HCT116 (cell line): Measurements from ENCODE around the gene CASK.

Source experiments
- CTCF ChIP-seq, 3 experiments: fragments of 200-600 bp in 1 of 3; sonication (generic) in 1 of 3; IDR thresholded peaks in 2 of 3; conservative IDR thresholded peaks in 1 of 3; 2 replicates each; pipeline ENCODE4 v1.5.1; 2012 to 2017; ENCODE audit warnings: low read depth in 2 of 3, low read length in 2 of 3, antibody characterized with exemption in 1 of 3, borderline replicate concordance in 1 of 3, control low read depth in 1 of 3, mild to moderate bottlenecking in 1 of 3, mixed read lengths in 1 of 3, mixed run types in 1 of 3, moderate library complexity in 1 of 3; ENCODE audit not compliant: insufficient read depth in 1 of 3
- EZH2phosphoT487 ChIP-seq: fragments of 200-600 bp; IDR thresholded peaks from 2 replicates; pipeline ENCODE4 v1.6.1; 2018; ENCODE audit warnings: antibody characterized with exemption, borderline replicate concordance
- FOSL1 ChIP-seq: IDR thresholded peaks from 2 replicates; pipeline ENCODE4 v1.6.1; 2012; ENCODE audit warnings: low read depth
- POLR2A ChIP-seq: IDR thresholded peaks from 2 replicates; pipeline ENCODE4 v1.7.0; 2011; ENCODE audit warnings: borderline replicate concordance; ENCODE audit not compliant: insufficient read depth, insufficient read length; ENCODE audit errors: extremely low read depth

GRCh38 chrX:41664375-41664901 is 258.9 kb downstream of the CASK start:
- no peak for TF ChIP-seq EZH2phosphoT487
- no peak for TF ChIP-seq POLR2A
- TF ChIP-seq CTCF (IDR thresholded peaks at IDR 0.05 in 2 of 3, conservative IDR thresholded peaks at IDR 0.05 in 1 of 3; ENCODE audit: borderline replicate concordance in 1 of 3, insufficient read depth in 1 of 3, low read depth in 2 of 3, low read length in 2 of 3): no peak
- no peak for TF ChIP-seq FOSL1
